HepG2 (cell line): Measurements from ENCODE around the gene IER5L. TPM values are rescaled to one million over a fixed set of nuclear protein-coding genes. Genes with fewer than 3 reads are reported as not detected.

Source experiments
- ATF3 ChIP-seq: sonication (generic); formaldehyde crosslinking; IDR thresholded peaks from 2 replicates; pipeline ENCODE4 v1.4.0; 2020; ENCODE audit warnings: missing genetic modification reagents
- BRD4 ChIP-seq: sonication (generic); formaldehyde crosslinking; IDR thresholded peaks from 2 replicates; pipeline ENCODE4 v1.4.0; 2020; ENCODE audit warnings: missing genetic modification reagents
- FOXO1 ChIP-seq: sonication (generic); formaldehyde crosslinking; IDR thresholded peaks from 2 replicates; pipeline ENCODE4 v1.4.0; 2020; ENCODE audit warnings: missing genetic modification reagents
- HHEX ChIP-seq: IDR thresholded peaks from 2 replicates; pipeline ENCODE4 v1.6.1; 2016; ENCODE audit warnings: control low read depth
- KDM5B ChIP-seq: sonication (generic); formaldehyde crosslinking; IDR thresholded peaks from 2 replicates; pipeline ENCODE4 v1.4.0; 2020; ENCODE audit warnings: missing genetic modification reagents, mild to moderate bottlenecking, borderline replicate concordance
- NCOA2 ChIP-seq: sonication (generic); formaldehyde crosslinking; IDR thresholded peaks from 2 replicates; pipeline ENCODE4 v1.8.0; 2022; ENCODE audit warnings: inconsistent platforms
- SALL1 ChIP-seq: sonication (generic); formaldehyde crosslinking; IDR thresholded peaks from 2 replicates; pipeline ENCODE4 v1.8.0; 2022; ENCODE audit warnings: mild to moderate bottlenecking, missing genetic modification reagents
- SKIL ChIP-seq: sonication (generic); formaldehyde crosslinking; IDR thresholded peaks from 2 replicates; pipeline ENCODE4 v1.8.0; 2022; ENCODE audit warnings: missing genetic modification reagents, mild to moderate bottlenecking, moderate library complexity, borderline replicate concordance
- SNAPC2 ChIP-seq: sonication (generic); formaldehyde crosslinking; IDR thresholded peaks from 2 replicates; pipeline ENCODE4 v1.8.1; 2022; ENCODE audit warnings: mild to moderate bottlenecking, missing genetic modification reagents
- SOX5 ChIP-seq: IDR thresholded peaks from 2 replicates; pipeline ENCODE4 v1.6.1; 2016; ENCODE audit warnings: borderline replicate concordance
- TAF1 ChIP-seq: sonication (generic); formaldehyde crosslinking; IDR thresholded peaks from 2 replicates; pipeline ENCODE4 v1.4.0; 2020; ENCODE audit warnings: missing genetic modification reagents
- ZNF263 ChIP-seq: sonication (generic); formaldehyde crosslinking; IDR thresholded peaks from 2 replicates; pipeline ENCODE4 v1.4.0; 2020; ENCODE audit warnings: missing genetic modification reagents
- ZNF34 ChIP-seq: sonication (generic); formaldehyde crosslinking; IDR thresholded peaks from 2 replicates; pipeline ENCODE4 v1.4.0; 2020; ENCODE audit warnings: mild to moderate bottlenecking, missing genetic modification reagents, borderline replicate concordance
- ZNF432 ChIP-seq: sonication (generic); formaldehyde crosslinking; IDR thresholded peaks from 2 replicates; pipeline ENCODE4 v1.5.0; 2020; ENCODE audit warnings: missing genetic modification reagents, mild to moderate bottlenecking, borderline replicate concordance
- ZNF512B ChIP-seq: sonication (generic); formaldehyde crosslinking; IDR thresholded peaks from 2 replicates; pipeline ENCODE4 v1.5.1; 2020; ENCODE audit warnings: missing genetic modification reagents, mild to moderate bottlenecking, borderline replicate concordance
- ZNF652 ChIP-seq: IDR thresholded peaks from 2 replicates; pipeline ENCODE4 v1.6.1; 2016; ENCODE audit warnings: low read depth, borderline replicate concordance
- polyA plus RNA-seq, 8 experiments: library from polyadenylated mRNA; depleted of rRNA in 3 of 8; stranded (reverse) in 7 of 8; unstranded in 1 of 8; fragments of >200 nt; fragmentation: Illumina TruSeq in 4 of 8; extraction: Trizol in 4 of 8; gene quantifications; 2 replicates each; pipeline versions ENCODE4 v1.2.1 to v1.2.3, GENCODE V29; 2011 to 2016; ENCODE audit warnings: low read depth in 4 of 8, missing spikeins in 1 of 8, mixed read lengths in 1 of 8; ENCODE audit not compliant: insufficient read depth in 1 of 8
- total RNA-seq, 5 experiments: library from RNA; depleted of rRNA; stranded (reverse); fragments of >200 nt; fragmentation: Illumina TruSeq; extraction: Trizol; gene quantifications; 2 replicates each; pipeline ENCODE4 v1.2.3, GENCODE V29; 2016; ENCODE audit warnings: low read depth in 1 of 5
- TF ChIP-seq, protein P1 (sequence below): sonication (generic); formaldehyde crosslinking; IDR thresholded peaks from 2 replicates; pipeline ENCODE4 v1.5.1; 2020; ENCODE audit warnings: mild to moderate bottlenecking, missing genetic modification reagents, moderate library complexity
- TF ChIP-seq, protein P2 (sequence below): sonication (generic); formaldehyde crosslinking; IDR thresholded peaks from 2 replicates; pipeline ENCODE4 v1.5.0; 2020; ENCODE audit warnings: mild to moderate bottlenecking, missing genetic modification reagents, moderate library complexity

The IER5L gene
- total and polyA plus RNA-seq, 2 of the 13 experiments (the other 11 are each of a cell fraction or from before 2014, with no cell fraction given) = 1.8 to 3.3 TPM

- TF ChIP-seq ZNF512B (CRISPR knock-in tag) (no peak), NCOA2 (CRISPR knock-in tag) (no peak), ZNF263 (no peak), ZNF34 (CRISPR knock-in tag) (no peak), BRD4 (CRISPR knock-in tag) (no peak), ATF3 (CRISPR knock-in tag) (no peak), SKIL (CRISPR knock-in tag) (no peak), TAF1 (CRISPR knock-in tag) (no peak), FOXO1 (no peak), KDM5B (CRISPR knock-in tag) (0 out of 2 replicates have a peak, but pooled peaks have one; percentile 46), ZNF432 (CRISPR knock-in tag) (no peak), SNAPC2 (CRISPR knock-in tag) (no peak), SALL1 (CRISPR knock-in tag) (peak; percentile 42; the same call in 1 of the 2 replicates), ZNF652 (CRISPR knock-in tag) (no peak), HHEX (no peak), SOX5 (CRISPR knock-in tag) (no peak)
- TF ChIP-seq, protein P1, sequence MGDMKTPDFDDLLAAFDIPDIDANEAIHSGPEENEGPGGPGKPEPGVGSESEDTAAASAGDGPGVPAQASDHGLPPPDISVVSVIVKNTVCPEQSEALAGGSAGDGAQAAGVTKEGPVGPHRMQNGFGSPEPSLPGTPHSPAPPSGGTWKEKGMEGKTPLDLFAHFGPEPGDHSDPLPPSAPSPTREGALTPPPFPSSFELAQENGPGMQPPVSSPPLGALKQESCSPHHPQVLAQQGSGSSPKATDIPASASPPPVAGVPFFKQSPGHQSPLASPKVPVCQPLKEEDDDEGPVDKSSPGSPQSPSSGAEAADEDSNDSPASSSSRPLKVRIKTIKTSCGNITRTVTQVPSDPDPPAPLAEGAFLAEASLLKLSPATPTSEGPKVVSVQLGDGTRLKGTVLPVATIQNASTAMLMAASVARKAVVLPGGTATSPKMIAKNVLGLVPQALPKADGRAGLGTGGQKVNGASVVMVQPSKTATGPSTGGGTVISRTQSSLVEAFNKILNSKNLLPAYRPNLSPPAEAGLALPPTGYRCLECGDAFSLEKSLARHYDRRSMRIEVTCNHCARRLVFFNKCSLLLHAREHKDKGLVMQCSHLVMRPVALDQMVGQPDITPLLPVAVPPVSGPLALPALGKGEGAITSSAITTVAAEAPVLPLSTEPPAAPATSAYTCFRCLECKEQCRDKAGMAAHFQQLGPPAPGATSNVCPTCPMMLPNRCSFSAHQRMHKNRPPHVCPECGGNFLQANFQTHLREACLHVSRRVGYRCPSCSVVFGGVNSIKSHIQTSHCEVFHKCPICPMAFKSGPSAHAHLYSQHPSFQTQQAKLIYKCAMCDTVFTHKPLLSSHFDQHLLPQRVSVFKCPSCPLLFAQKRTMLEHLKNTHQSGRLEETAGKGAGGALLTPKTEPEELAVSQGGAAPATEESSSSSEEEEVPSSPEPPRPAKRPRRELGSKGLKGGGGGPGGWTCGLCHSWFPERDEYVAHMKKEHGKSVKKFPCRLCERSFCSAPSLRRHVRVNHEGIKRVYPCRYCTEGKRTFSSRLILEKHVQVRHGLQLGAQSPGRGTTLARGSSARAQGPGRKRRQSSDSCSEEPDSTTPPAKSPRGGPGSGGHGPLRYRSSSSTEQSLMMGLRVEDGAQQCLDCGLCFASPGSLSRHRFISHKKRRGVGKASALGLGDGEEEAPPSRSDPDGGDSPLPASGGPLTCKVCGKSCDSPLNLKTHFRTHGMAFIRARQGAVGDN = peak; percentile 64
- TF ChIP-seq, protein P2, sequence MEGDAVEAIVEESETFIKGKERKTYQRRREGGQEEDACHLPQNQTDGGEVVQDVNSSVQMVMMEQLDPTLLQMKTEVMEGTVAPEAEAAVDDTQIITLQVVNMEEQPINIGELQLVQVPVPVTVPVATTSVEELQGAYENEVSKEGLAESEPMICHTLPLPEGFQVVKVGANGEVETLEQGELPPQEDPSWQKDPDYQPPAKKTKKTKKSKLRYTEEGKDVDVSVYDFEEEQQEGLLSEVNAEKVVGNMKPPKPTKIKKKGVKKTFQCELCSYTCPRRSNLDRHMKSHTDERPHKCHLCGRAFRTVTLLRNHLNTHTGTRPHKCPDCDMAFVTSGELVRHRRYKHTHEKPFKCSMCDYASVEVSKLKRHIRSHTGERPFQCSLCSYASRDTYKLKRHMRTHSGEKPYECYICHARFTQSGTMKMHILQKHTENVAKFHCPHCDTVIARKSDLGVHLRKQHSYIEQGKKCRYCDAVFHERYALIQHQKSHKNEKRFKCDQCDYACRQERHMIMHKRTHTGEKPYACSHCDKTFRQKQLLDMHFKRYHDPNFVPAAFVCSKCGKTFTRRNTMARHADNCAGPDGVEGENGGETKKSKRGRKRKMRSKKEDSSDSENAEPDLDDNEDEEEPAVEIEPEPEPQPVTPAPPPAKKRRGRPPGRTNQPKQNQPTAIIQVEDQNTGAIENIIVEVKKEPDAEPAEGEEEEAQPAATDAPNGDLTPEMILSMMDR (CRISPR knock-in tag) = peak; percentile 93
These were observed 46.5 kb downstream of the IER5L start (continued) for GRCh38 chr9:129131300-129132145.
